Retinal pigment epithelial cell (primary cell): ENCODE results near the gene DDAH2.

Experiments used
- DNase-seq: peaks from one replicate; pipeline ENCODE4 v3.0.0-alpha.2; 2010; ENCODE audit warnings: low read depth
- H3K4me3 ChIP-seq: 2 replicates; pipeline ENCODE4 v1.5.1; 2011; ENCODE audit warnings: mild to moderate bottlenecking, low read length, control low read depth, moderate library complexity
- CTCF ChIP-seq: conservative IDR thresholded peaks from 2 replicates; pipeline ENCODE4 v1.5.1; 2011; ENCODE audit warnings: low read depth, low read length, control low read depth, inconsistent platforms

The DDAH2 gene

GRCh38 chr6:31723980-31724691 lies 5.0 kb downstream of the DDAH2 start:
- no peak for TF ChIP-seq CTCF
- no peak overlapping the region for H3K4me3 ChIP-seq
- no peak for DNase-seq

- H3K4me3 ChIP-seq, result no peak within 1 kb of the TSS
- DNase-seq, result no peak
- no peak for TF ChIP-seq CTCF
Observed at GRCh38 chr6:31723245-31723979, 5.7 kb downstream of the DDAH2 start, which contains the start of gene MPIG6B. TSS of gene MPIG6B (plus strand) at chr6:31723373. CDS start at chr6:31723384, 11 bp downstream.

GRCh38 chr6:31722173-31722572 lies 6.9 kb downstream of the DDAH2 start:
- no peak for TF ChIP-seq CTCF
- no peak for DNase-seq
- H3K4me3 ChIP-seq, result no peak overlapping the region

GRCh38 chr6:31721351-31722020 lies 7.6 kb downstream of the DDAH2 start, which contains the start of gene LY6G6C:
TSS of gene LY6G6C (minus strand) at chr6:31721746. CDS start at chr6:31721679, 67 bp downstream.
- H3K4me3 ChIP-seq, result no peak within 1 kb of the TSS
- no peak for DNase-seq
- no peak for TF ChIP-seq CTCF

GRCh38 chr6:31720196-31720770 lies 8.8 kb downstream of the DDAH2 start:
- no peak for DNase-seq
- H3K4me3 ChIP-seq, result no peak overlapping the region
- TF ChIP-seq CTCF, result no peak

GRCh38 chr6:31719001-31719400 lies 10.1 kb downstream of the DDAH2 start:
- no peak for TF ChIP-seq CTCF
- no peak overlapping the region for H3K4me3 ChIP-seq
- no peak for DNase-seq
